ENCODE data around the gene NCS1.

DNA sequence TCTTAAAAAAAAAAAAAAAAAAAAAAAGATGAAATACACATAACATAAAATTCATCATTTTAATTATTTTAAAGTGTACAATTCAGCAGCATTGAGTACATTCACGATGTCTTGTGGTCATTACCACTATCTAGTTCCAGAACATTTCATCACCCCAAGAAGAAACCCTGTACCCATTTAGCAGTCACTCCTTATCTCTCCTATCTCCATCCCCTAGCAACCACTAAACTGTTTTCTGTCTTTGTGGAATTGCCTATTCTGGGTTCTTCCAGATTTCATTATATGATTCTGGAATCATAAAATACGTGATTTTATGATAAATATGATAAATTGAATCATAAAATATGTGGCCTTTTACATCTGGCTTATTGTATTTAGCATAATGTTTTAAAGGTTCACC, 84.4 kb downstream of the NCS1 start:
- TF ChIP-seq CTCF (conservative IDR thresholded peaks at IDR 0.05; ENCODE audit: low read length): no peak
- TF ChIP-seq EZH2phosphoT487 (IDR thresholded peaks at IDR 0.05; ENCODE audit: borderline replicate concordance): no peak

Data from Loucy (cell line).